MCF 10A (cell line): Measurements from ENCODE around the gene SP9. TPM values are rescaled to one million over a fixed set of nuclear protein-coding genes. Genes with fewer than 3 reads are reported as not detected.

ENCODE experiments used
- BruUV-seq: library from RNA; stranded (reverse); fragments of 400-500 nt; replicated peaks from 2 replicates; lab custom pipeline; 2021; lab: Mats Ljungman, UMichigan
- CTCF ChIA-PET: fragments of 300-600 bp; sonication (Branson Sonifier 250); formaldehyde crosslinking; extraction: SDS; loops from one replicate; lab custom pipeline; 2021; ENCODE audit warnings: antibody characterized with exemption, inconsistent platforms; lab: Yijun Ruan, JAX
- POLR2A ChIA-PET: fragments of 300-600, 350-650 bp; sonication (Branson Sonifier 250); formaldehyde crosslinking; extraction: SDS; loops from one replicate; lab custom pipeline; 2020; ENCODE audit warnings: antibody characterized with exemption, inconsistent platforms; lab: Yijun Ruan, JAX
- DNase-seq: peaks from one replicate; pipeline ENCODE4 v3.0.0-alpha.2; 2018; ENCODE audit not compliant: unreplicated experiment
- H3K27ac Mint-ChIP-seq: one replicate; pipeline ENCODE4 v1.8.0; 2022; ENCODE audit warnings: mild to moderate bottlenecking, low read depth, mixed read lengths; ENCODE audit not compliant: unreplicated experiment
- H3K27me3 Mint-ChIP-seq: one replicate; pipeline ENCODE4 v1.8.0; 2022; ENCODE audit warnings: mixed read lengths; ENCODE audit not compliant: insufficient read depth, unreplicated experiment
- H3K36me3 Mint-ChIP-seq: one replicate; pipeline ENCODE4 v1.8.0; 2022; ENCODE audit warnings: mild to moderate bottlenecking, moderate library complexity, mixed read lengths; ENCODE audit not compliant: insufficient read depth, unreplicated experiment
- H3K4me1 Mint-ChIP-seq: one replicate; pipeline ENCODE4 v1.8.0; 2022; ENCODE audit warnings: mixed read lengths; ENCODE audit not compliant: insufficient read depth, unreplicated experiment
- H3K4me3 Mint-ChIP-seq: one replicate; pipeline ENCODE4 v1.8.0; 2022; ENCODE audit warnings: mild to moderate bottlenecking, moderate library complexity, mixed read lengths; ENCODE audit not compliant: unreplicated experiment
- H3K9me3 Mint-ChIP-seq: one replicate; pipeline ENCODE4 v1.8.0; 2022; ENCODE audit warnings: mixed read lengths; ENCODE audit not compliant: unreplicated experiment
- CTCF ChIP-seq: fragments of 200-600 bp; IDR thresholded peaks from one replicate; pipeline ENCODE4 v1.8.0; 2022; ENCODE audit warnings: antibody characterized with exemption, mild to moderate bottlenecking; ENCODE audit not compliant: unreplicated experiment
- intact Hi-C: fragments of 100-400 bp; cut with micrococcal nuclease; formaldehyde crosslinking; loops from 2 replicates; pipeline ENCODE4 v1.14.1; 2022
- total RNA-seq: library from RNA; stranded (reverse); gene quantifications from 2 replicates; pipeline ENCODE4 v1.2.3, GENCODE V29; 2022

Gene SP9
- total RNA-seq, 1 experiment from 2014 or later = not detected

- H3K4me1 Mint-ChIP-seq = no peaks in the 10 kb centered on the region
Observed at GRCh38 chr2:174335988-174336500, 1.3 kb downstream of the SP9 start.

GRCh38 chr2:174336501-174337336, 2.0 kb downstream of the SP9 start:
- Mint-ChIP-seq H3K27me3 (no peaks in the 10 kb centered on the region), H3K27ac (no peak overlapping the region), H3K4me1 (peaks cover 5% of the 10 kb centered on the region), H3K4me3 (peak overlapping the region; percentile 73), H3K36me3 (no peaks in the 10 kb centered on the region), H3K9me3 (no peaks in the 10 kb centered on the region)
- DNase-seq = peak; percentile 65
- CTCF ChIA-PET = interaction anchor here (0.5 to 1.2 kb wide), 11 partner anchors 11 to 1531 kb away, joined by 3 to 6 read pairs (median 3); no protein-coding TSS in a partner anchor
- POLR2A ChIA-PET = interaction anchor here (0.6 to 1.2 kb wide), 8 partner anchors 16 to 937 kb away, joined by 3 to 4 read pairs (median 3); no protein-coding TSS in a partner anchor
- TF ChIP-seq CTCF = no peak
- intact Hi-C loops = loop anchor here (2.0 kb wide), 1 partner anchor 88 kb away; the partner anchor contains the start of gene OLA1
- no TSS peak for BruUV-seq

More at GRCh38 chr2:174335988-174336500, 1.3 kb downstream of the SP9 start:
- no peak for TF ChIP-seq CTCF
- BruUV-seq = no TSS peak
- CTCF ChIA-PET = interaction anchor here (0.5 to 1.2 kb wide), 8 partner anchors 10 to 933 kb away, joined by 3 to 6 read pairs (median 3); no protein-coding TSS in a partner anchor
- H3K9me3 Mint-ChIP-seq = no peaks in the 10 kb centered on the region
- H3K27ac Mint-ChIP-seq = no peak overlapping the region
- no peak for DNase-seq
- POLR2A ChIA-PET = interaction anchor here (0.6 to 1.2 kb wide), 5 partner anchors 17 to 351 kb away, joined by 3 to 4 read pairs (median 3); no protein-coding TSS in a partner anchor
- H3K27me3 Mint-ChIP-seq = no peaks in the 10 kb centered on the region
- intact Hi-C loops = loop anchor here (2.0 kb wide), 1 partner anchor 87 kb away; the partner anchor contains the start of gene OLA1
- H3K36me3 Mint-ChIP-seq = no peaks in the 10 kb centered on the region
- peak overlapping the region; percentile 73 for H3K4me3 Mint-ChIP-seq

GRCh38 chr2:174337337-174338146, 2.8 kb downstream of the SP9 start:
- Mint-ChIP-seq H3K27me3 (no peaks in the 10 kb centered on the region), H3K4me3 (peak overlapping the region; percentile 73), H3K9me3 (no peaks in the 10 kb centered on the region), H3K4me1 (peaks cover 5% of the 10 kb centered on the region), H3K27ac (no peak overlapping the region), H3K36me3 (no peaks in the 10 kb centered on the region)
- BruUV-seq = no TSS peak
- ChIA-PET CTCF (interaction anchor here (0.6 to 1.2 kb wide), 7 partner anchors 11 to 1532 kb away, joined by 3 to 4 read pairs (median 3); no protein-coding TSS in a partner anchor), POLR2A (interaction anchor here (0.6 to 1.2 kb wide), 7 partner anchors 74 to 938 kb away, joined by 3 to 4 read pairs (median 3); no protein-coding TSS in a partner anchor)
- intact Hi-C loops = loop anchor here (2.0 kb wide), 1 partner anchor 89 kb away; the partner anchor contains the start of gene OLA1
- no peak for TF ChIP-seq CTCF
- no peak for DNase-seq
